T-helper 1 cell treated with Interleukin-12 subunit alpha and Interleukin-12 subunit beta and Interleukin-4 antibody, amounts not matched to agents 30 μg/mL and 1 μg/mL, for 36 hours (primary cell): ENCODE results near the gene EIF2B4.
"Not testable (repeated sequence)": the region's sequence is repeated elsewhere in the genome, so short reads cannot be mapped to it uniquely, and the experiment has no call there.

Source experiments
- H3K27ac Mint-ChIP-seq: one replicate; pipeline ENCODE4 v1.8.0; 2021; ENCODE audit warnings: mild to moderate bottlenecking, mixed read lengths
- H3K27me3 Mint-ChIP-seq: one replicate; pipeline ENCODE4 v1.8.0; 2021; ENCODE audit warnings: low read depth, mixed read lengths
- H3K36me3 Mint-ChIP-seq: one replicate; pipeline ENCODE4 v1.8.0; 2021; ENCODE audit warnings: low read depth, mixed read lengths
- H3K4me1 Mint-ChIP-seq: one replicate; pipeline ENCODE4 v1.8.0; 2021; ENCODE audit warnings: low read depth, mixed read lengths
- H3K4me3 Mint-ChIP-seq: one replicate; pipeline ENCODE4 v1.8.0; 2021; ENCODE audit warnings: mild to moderate bottlenecking, moderate library complexity, mixed read lengths
- H3K9me3 Mint-ChIP-seq: one replicate; pipeline ENCODE4 v1.8.0; 2021; ENCODE audit warnings: mixed read lengths

The EIF2B4 gene

DNA sequence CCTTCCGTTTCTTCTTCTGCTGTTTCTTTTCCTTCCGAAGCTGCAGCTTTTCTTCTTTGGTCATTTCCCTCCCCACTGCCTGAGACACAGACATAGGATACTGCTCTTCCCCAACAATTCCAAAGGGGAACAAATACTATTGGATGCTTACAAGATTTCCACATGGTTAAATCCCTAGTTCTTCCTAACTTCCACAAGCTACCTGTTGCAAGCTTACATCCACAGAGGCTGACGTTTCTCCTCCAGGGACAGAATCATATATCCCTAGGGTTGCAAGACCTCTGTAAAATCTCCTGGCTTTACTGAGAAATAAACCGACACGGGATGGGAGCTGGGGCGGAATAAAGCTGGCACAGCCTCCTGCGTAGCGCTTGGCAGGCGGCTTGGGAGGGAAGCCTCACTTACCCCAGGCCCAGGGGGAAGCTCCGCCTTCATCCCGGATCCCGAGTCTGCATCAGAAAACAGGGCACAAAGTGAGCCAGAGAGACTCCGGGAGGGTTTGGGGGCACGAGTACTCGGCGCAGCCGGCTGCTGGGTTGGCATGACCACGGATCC, 590 bp downstream of the EIF2B4 start:
- Mint-ChIP-seq H3K27me3 (no peaks in the 10 kb centered on the region), H3K9me3 (no peaks in the 10 kb centered on the region), H3K4me3 (peak overlapping the region; percentile 96), H3K27ac (peak overlapping the region; percentile 95), H3K36me3 (peaks cover 47% of the 10 kb centered on the region), H3K4me1 (peaks cover 37% of the 10 kb centered on the region)

DNA sequence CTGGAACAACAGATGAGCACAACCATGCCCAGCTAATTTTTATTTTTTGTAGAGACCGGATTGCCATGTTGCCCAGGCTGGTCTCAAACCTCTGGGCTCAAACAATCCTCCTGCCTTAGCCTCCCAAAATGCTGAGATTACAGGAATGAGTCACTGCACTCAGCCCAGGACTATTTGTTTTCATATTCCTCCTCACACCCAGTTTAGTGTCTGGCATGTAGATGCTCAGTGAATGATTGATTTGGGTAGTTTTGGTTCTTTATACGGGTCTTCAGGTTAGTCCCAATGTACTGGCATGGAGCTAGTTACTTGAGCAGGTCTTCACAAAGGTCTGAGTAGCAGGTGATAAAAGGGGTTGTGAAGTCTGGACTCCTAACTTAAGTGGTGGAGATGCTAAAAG, 6.2 kb downstream of the EIF2B4 start:
- Mint-ChIP-seq H3K36me3 (peaks cover 26% of the 10 kb centered on the region), H3K9me3 (no peaks in the 10 kb centered on the region), H3K27me3 (no peaks in the 10 kb centered on the region), H3K4me1 (peaks cover 12% of the 10 kb centered on the region), H3K4me3 (no peak overlapping the region), H3K27ac (no peak overlapping the region)

- Mint-ChIP-seq H3K27ac (no peak overlapping the region), H3K27me3 (no peaks in the 10 kb centered on the region), H3K36me3 (peaks cover 25% of the 10 kb centered on the region), H3K4me3 (no peak overlapping the region), H3K9me3 (no peaks in the 10 kb centered on the region), H3K4me1 (peaks cover 15% of the 10 kb centered on the region)
Measured at GRCh38 chr2:27362678-27363420, 7.3 kb downstream of the EIF2B4 start.

DNA sequence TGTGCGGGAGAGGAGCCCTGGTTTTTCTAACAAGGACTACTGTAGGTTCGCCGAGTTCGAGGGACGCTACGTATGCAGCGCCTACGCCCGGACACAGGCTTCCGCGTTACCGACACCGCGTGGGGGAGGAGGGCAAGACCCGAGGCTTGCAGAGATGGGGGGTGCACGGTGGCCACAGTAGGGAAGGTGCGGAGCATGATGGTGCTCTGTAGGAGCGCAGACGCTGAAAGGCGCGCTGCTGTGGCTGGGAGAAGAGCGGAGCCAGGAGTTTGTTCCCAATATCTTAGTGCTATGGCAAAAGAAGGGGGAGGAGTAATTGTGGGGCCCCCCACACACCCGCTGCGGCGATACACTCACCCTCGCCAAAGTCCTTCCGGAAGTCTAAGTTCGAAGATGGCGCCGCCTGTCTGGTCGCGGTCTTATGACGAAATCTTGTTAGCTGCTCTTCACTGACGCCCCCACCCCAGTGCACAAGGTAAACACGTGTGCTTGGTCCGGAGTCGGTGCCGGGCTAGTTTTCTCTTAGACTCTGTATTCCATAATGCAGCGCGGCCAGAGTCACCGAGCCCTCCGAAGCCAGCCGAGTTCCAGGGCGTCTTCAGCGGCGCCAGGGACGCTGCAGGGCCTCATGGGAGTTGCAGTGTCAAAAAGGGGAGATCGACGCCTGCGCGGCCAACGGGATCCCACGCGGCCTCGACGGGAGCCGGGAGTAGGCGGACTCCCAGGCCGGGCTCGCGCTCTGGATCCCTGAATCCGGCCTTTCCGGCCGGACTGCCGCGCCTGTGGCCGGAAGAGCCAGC, 13.6 kb downstream of the EIF2B4 start, which contains the start of gene GTF3C2:
GTF3C2 (minus strand) TSS at position 383 of the 800 bp plus-strand sequence. CDS start 13,210 bp downstream, outside the sequence.
- Mint-ChIP-seq H3K27ac (peak within 1 kb of the TSS; percentile 97), H3K27me3 (no peaks in the 10 kb centered on the region), H3K4me3 (peak within 1 kb of the TSS; percentile 95), H3K4me1 (peaks cover 29% of the 10 kb centered on the region), H3K9me3 (no peaks in the 10 kb centered on the region), H3K36me3 (peaks cover 1% of the 10 kb centered on the region)

- H3K4me1 Mint-ChIP-seq, result peaks cover 32% of the 10 kb centered on the region
- no peaks in the 10 kb centered on the region for H3K27me3 Mint-ChIP-seq
- H3K27ac Mint-ChIP-seq, result peak overlapping the region; percentile 97
- peak overlapping the region; percentile 95 for H3K4me3 Mint-ChIP-seq
- no peaks in the 10 kb centered on the region for H3K9me3 Mint-ChIP-seq
- H3K36me3 Mint-ChIP-seq, result peaks cover 1% of the 10 kb centered on the region
Measured at GRCh38 chr2:27356056-27356381, 14.1 kb downstream of the EIF2B4 start.

DNA sequence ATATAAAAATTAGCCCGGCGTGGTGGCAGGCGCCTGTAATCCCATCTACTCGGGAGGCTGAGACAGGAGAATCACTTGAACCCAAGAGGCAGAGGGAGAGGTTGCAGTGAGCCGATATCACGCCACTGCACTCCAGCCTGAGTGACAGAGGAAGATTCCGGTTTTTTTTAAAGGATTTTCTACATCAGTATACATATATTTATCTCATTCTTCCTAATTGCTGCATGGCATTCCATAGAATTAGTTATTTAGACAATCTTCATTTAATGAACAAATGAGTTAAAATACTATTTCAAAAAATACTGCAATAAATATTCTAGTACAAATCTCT, 15.6 kb downstream of the EIF2B4 start:
- no peak overlapping the region for H3K27ac Mint-ChIP-seq
- H3K27me3 Mint-ChIP-seq, result no peaks in the 10 kb centered on the region
- peak overlapping the region; percentile 35 for H3K4me3 Mint-ChIP-seq
- no peaks in the 10 kb centered on the region for H3K9me3 Mint-ChIP-seq
- H3K4me1 Mint-ChIP-seq, result peaks cover 34% of the 10 kb centered on the region
- peaks cover 5% of the 10 kb centered on the region for H3K36me3 Mint-ChIP-seq

GRCh38 chr2:27353762-27354596, 16.2 kb downstream of the EIF2B4 start:
- peaks cover 34% of the 10 kb centered on the region for H3K4me1 Mint-ChIP-seq

GRCh38 chr2:27353386-27353761, 16.8 kb downstream of the EIF2B4 start:
- H3K9me3 Mint-ChIP-seq, H3K4me3 Mint-ChIP-seq, H3K36me3 Mint-ChIP-seq, H3K27ac Mint-ChIP-seq, H3K27me3 Mint-ChIP-seq: not testable (repeated sequence)
- H3K4me1 Mint-ChIP-seq, result peaks cover 32% of the 10 kb centered on the region

More at GRCh38 chr2:27353762-27354596, 16.2 kb downstream of the EIF2B4 start:
- Mint-ChIP-seq H3K36me3 (peaks cover 5% of the 10 kb centered on the region), H3K4me3 (peak overlapping the region; percentile 35), H3K27me3 (no peaks in the 10 kb centered on the region), H3K27ac (no peak overlapping the region), H3K9me3 (no peaks in the 10 kb centered on the region)

- Mint-ChIP-seq H3K27me3 (no peaks in the 10 kb centered on the region), H3K9me3 (no peaks in the 10 kb centered on the region), H3K4me1 (peaks cover 27% of the 10 kb centered on the region), H3K27ac (peak overlapping the region; percentile 42), H3K36me3 (peaks cover 10% of the 10 kb centered on the region), H3K4me3 (peak overlapping the region; percentile 22)
Measured at GRCh38 chr2:27351802-27352598, 18.1 kb downstream of the EIF2B4 start.

- peaks cover 11% of the 10 kb centered on the region for H3K36me3 Mint-ChIP-seq
- no peak overlapping the region for H3K4me3 Mint-ChIP-seq
- no peaks in the 10 kb centered on the region for H3K27me3 Mint-ChIP-seq
- no peaks in the 10 kb centered on the region for H3K9me3 Mint-ChIP-seq
- peaks cover 23% of the 10 kb centered on the region for H3K4me1 Mint-ChIP-seq
- no peak overlapping the region for H3K27ac Mint-ChIP-seq
Measured at GRCh38 chr2:27350106-27350693, 19.9 kb downstream of the EIF2B4 start.

DNA sequence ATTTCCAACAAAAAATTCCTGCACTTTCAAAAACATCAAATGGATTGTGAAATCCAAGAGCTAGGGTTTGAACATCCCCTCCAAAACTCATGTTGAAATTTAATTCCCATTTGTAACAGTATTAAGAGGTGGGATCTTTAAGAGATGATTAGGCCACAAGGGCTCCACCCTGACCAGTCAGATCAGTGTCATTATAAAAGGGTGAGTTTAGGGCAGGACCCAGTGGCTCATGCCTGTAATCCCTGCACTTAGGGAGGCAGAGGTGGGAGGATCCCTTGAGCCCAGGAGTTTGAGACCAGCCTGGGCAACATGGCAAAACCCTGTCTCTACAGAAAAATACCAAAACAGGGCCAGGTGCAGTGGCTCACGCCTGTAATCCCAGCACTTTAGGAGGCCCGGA, 22.5 kb downstream of the EIF2B4 start:
- H3K36me3 Mint-ChIP-seq, result peaks cover 13% of the 10 kb centered on the region
- no peaks in the 10 kb centered on the region for H3K27me3 Mint-ChIP-seq
- H3K4me3 Mint-ChIP-seq, result no peak overlapping the region
- H3K27ac Mint-ChIP-seq, result no peak overlapping the region
- peaks cover 19% of the 10 kb centered on the region for H3K4me1 Mint-ChIP-seq
- no peaks in the 10 kb centered on the region for H3K9me3 Mint-ChIP-seq

DNA sequence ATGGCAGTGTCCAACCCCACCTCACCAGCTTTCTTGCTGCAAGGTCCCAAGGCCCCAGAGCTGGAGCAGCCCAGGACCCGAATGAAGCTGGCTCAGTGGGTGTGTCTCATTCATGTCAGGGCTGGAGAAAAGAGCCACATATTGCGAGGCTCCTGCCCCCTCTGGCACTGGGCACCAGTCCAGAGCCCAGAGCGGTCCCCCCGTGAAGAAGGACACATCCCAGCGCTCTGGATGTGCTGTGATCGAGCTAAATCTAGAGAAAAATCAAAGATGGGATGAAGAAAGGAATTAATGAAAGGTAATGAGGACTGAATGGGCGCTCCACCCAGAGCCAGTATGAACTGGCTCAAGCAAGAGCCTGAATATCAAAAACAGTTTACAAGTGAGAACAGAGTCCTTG, 34.0 kb downstream of the EIF2B4 start:
- no peak overlapping the region for H3K4me3 Mint-ChIP-seq

DNA sequence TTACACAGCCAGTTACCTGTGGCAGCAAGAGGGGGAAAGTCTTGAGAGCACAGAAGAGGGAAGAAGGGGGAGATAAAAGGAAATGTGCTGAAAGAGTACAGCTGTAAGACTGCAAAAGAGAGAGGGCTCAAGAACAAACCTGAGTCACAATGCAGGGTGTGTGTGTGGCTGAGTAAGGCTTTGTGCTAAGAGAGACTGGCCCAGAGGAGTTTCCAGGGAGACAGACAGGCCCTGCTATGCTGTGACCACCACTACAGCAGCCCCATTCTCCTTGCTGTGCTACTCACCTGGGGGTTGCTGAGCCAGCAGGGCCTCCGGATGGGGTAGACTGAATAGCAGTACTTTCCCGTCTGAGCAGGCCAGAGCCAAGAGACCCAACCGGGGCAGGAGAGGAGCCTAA, 34.8 kb downstream of the EIF2B4 start:
- no peaks in the 10 kb centered on the region for H3K9me3 Mint-ChIP-seq
- no peaks in the 10 kb centered on the region for H3K4me1 Mint-ChIP-seq
- no peak overlapping the region for H3K4me3 Mint-ChIP-seq
- no peak overlapping the region for H3K27ac Mint-ChIP-seq
- no peaks in the 10 kb centered on the region for H3K27me3 Mint-ChIP-seq
- H3K36me3 Mint-ChIP-seq, result peaks cover 30% of the 10 kb centered on the region

More for the DNA sequence above, 34.0 kb downstream of the EIF2B4 start:
- no peak overlapping the region for H3K27ac Mint-ChIP-seq
- no peaks in the 10 kb centered on the region for H3K4me1 Mint-ChIP-seq
- no peaks in the 10 kb centered on the region for H3K27me3 Mint-ChIP-seq
- peaks cover 30% of the 10 kb centered on the region for H3K36me3 Mint-ChIP-seq
- H3K9me3 Mint-ChIP-seq, result no peaks in the 10 kb centered on the region
